ENCODE measurements around the gene DNAH17.
"Not testable (repeated sequence)": the region's sequence is repeated elsewhere in the genome, so short reads cannot be mapped to it uniquely, and the experiment has no call there.

Gene DNAH17

GRCh38 chr17:78512976-78513375 lies 64.2 kb downstream of the DNAH17 start:
- no peak overlapping the region for H3K4me3 ChIP-seq (ENCODE audit: low read depth, low read length)
- no peak for DNase-seq (ENCODE audit: low read depth)
- TF ChIP-seq CTCF (conservative IDR thresholded peaks at IDR 0.05; ENCODE audit: low read depth, low read length): no peak

GRCh38 chr17:78510141-78511075 lies 66.8 kb downstream of the DNAH17 start:
- no peak for TF ChIP-seq CTCF (conservative IDR thresholded peaks at IDR 0.05; ENCODE audit: low read depth, low read length)
- DNase-seq (ENCODE audit: low read depth): no peak
- H3K4me3 ChIP-seq (ENCODE audit: low read depth, low read length): no peak overlapping the region

- TF ChIP-seq CTCF (conservative IDR thresholded peaks at IDR 0.05; ENCODE audit: low read depth, low read length): no peak
- no peak overlapping the region for H3K4me3 ChIP-seq (ENCODE audit: low read depth, low read length)
Observed at GRCh38 chr17:78507526-78507925, 69.7 kb downstream of the DNAH17 start.

GRCh38 chr17:78506454-78507309 lies 70.5 kb downstream of the DNAH17 start:
- TF ChIP-seq CTCF (conservative IDR thresholded peaks at IDR 0.05; ENCODE audit: low read depth, low read length): no peak
- H3K4me3 ChIP-seq (ENCODE audit: low read depth, low read length): no peak overlapping the region
- no peak for DNase-seq (ENCODE audit: low read depth)

More at GRCh38 chr17:78507526-78507925, 69.7 kb downstream of the DNAH17 start:
- DNase-seq (ENCODE audit: low read depth): no peak

GRCh38 chr17:78504156-78504925 lies 72.9 kb downstream of the DNAH17 start:
- H3K4me3 ChIP-seq (ENCODE audit: low read depth, low read length): no peak overlapping the region
- no peak for DNase-seq (ENCODE audit: low read depth)
- TF ChIP-seq CTCF (conservative IDR thresholded peaks at IDR 0.05; ENCODE audit: low read depth, low read length): no peak

- DNase-seq (ENCODE audit: low read depth); H3K4me3 ChIP-seq (ENCODE audit: low read depth, low read length): not testable (repeated sequence)
Observed at GRCh38 chr17:78503388-78503787, 73.8 kb downstream of the DNAH17 start.

Measured in choroid plexus epithelial cell (primary cell).